Right renal cortex interstitium (tissue), 3 donors: Measurements from ENCODE around the gene CCDC57. TPM values are rescaled to one million over a fixed set of nuclear protein-coding genes. Genes with fewer than 3 reads are reported as not detected.

Experiments
- DNase-seq, 3 donors: peaks; one replicate each; pipeline ENCODE4 v3.0.0-alpha.2; 2013; ENCODE audit warnings: low read depth in 3 of 3, low spot score in 2 of 3
- polyA plus RNA-seq, 3 donors: library from polyadenylated mRNA; unstranded; fragments of 120-200 nt; gene quantifications; one replicate each; pipeline ENCODE4 v1.2.1, GENCODE V29; 2013; ENCODE audit not compliant: insufficient read length in 3 of 3

Gene CCDC57
- polyA plus RNA-seq, 3 donors: 31.9 to 35.2 (median 35.0) TPM

- DNase-seq: no peak
Observed at GRCh38 chr17:82086941-82087906, 125.4 kb downstream of the CCDC57 start.

- no peak for DNase-seq
Observed at GRCh38 chr17:82085931-82086764, 126.5 kb downstream of the CCDC57 start.

GRCh38 chr17:82085031-82085861 lies 127.4 kb downstream of the CCDC57 start:
- no peak for DNase-seq

- DNase-seq: no peak
Observed at GRCh38 chr17:82084373-82085030, 128.1 kb downstream of the CCDC57 start.

DNA sequence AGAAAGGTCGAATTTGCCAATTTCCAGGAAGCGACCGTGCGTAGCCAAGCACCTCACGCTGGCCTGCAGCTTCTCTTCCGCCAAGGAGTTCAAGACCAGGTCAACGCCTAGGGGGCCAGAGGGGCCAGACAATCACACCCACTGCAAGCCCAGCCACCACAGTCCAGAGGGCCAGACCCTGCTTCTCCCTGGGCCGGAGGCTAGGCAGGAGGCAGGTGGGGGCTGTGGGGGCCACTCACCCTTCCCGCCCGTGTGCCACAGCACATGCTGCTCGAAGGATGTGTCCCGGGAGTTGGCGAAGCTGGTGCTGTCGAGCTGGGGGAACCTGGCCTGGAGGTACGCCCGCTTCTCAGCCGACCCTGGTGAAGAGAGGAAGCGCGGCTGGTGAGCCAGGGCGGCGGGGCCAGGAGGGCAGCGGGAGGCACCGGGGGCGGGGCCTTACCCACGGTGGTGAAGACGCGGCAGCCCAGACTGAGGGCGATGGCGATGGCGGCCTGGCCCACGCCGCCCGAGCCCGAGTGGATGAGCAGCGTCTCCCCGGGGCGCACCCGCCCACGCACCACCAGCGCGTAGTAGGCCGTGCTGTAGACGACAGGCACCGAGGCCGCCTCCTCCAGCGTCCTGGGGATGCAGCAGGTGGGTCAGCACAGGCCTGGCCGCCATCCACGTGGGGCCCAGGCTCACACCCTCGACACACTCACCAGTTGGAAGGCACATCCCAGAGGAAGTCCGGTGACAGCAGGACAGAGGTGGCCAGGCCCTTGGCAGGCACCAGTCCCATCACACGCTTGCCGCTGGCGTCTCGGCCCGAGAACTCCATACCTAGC lies 128.9 kb downstream of the CCDC57 start:
- DNase-seq: no peak

GRCh38 chr17:82083009-82083408 lies 129.6 kb downstream of the CCDC57 start:
- DNase-seq: no peak

- DNase-seq: no peak
Observed at GRCh38 chr17:82082456-82082855, 130.2 kb downstream of the CCDC57 start.

GRCh38 chr17:82081966-82082365 lies 130.7 kb downstream of the CCDC57 start:
- DNase-seq: no peak

DNA sequence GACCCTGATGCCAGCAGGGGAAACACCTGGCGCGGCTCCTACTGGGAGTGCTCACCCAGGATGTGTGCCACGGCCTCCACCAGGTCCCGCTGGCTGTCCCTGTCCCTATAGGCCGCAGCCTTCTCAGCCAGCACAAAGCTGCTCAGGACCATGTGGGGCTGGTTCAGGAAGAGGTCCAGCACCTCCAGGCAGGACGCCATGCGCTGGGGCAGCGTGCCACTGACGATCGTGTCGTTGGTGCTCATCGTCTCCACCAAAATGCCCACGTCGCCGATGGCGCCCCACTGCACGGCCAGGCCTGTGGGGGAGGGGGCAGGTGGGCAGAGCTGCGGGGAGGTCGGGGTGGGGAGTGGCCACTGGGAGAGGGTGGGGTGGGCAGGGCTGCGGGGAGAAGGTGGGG lies 131.1 kb downstream of the CCDC57 start:
- DNase-seq: no peak

DNA sequence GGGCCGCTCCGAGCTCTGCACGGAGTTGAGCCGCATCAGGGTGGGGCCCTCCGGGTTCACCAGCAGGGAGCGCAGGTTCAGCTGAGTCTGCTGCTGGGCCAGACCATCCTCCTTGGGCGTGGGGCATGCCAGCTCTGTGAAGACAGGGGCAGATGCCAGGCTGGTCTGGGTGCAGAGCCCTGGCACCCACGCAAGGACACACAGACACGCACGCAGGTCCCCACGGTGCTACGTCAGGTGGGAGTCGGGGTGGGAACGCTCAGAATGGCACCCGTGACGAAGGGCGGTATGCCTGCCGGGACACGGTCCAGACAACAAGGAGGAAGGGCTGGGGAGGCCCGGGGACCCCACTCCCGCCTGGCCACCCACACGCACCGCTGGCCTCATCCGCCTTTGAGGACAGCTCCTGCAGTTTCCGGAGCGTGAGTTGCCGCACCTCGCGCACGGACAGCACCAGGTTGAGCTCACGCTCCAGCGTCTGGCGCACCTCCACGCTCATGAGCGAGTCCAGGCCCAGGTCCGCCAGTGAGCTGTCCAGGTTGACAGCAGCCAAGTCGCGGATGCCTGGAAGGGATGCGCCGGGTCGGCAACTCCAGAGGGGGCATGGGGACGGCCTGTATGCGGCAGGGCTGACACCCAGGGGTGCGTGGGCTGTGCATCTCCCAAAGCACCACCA lies 131.7 kb downstream of the CCDC57 start:
- DNase-seq: no peak

DNA sequence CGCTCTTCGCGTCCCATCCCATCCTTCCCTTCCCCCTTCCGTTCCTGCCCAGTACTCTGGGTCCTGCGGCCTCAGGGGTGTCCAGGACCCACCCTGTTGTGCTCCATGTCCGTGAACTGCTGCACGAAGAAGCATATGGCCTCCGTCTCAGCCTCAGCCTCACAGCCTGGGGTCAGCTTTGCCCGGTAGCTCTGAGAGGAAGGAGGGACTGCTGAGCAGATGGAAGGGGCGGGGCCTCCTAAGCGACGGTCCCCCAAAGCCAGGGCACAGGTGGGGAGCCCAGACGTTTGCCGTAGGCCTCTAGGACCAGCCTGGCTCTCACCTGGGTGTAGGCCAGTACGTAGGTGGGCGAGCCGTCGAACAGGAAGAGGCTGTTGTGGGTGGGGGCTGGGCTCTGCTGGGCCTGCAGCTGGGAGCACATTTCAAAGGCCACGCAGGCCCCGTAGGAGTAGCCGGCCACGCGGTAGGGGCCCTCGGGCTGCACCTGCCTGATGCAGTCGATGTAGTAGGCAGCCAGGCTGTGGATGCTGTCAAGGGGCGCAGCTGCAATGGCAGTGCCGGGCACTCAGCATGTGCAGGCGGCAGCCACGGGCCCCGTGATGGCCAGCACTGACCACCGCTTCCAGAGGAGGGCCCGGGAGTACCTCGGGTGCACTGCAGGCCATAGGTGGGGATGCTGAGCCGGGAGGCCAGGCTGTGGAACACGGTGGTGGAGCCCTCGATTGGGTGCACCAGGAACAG lies 132.4 kb downstream of the CCDC57 start:
- no peak for DNase-seq

DNA sequence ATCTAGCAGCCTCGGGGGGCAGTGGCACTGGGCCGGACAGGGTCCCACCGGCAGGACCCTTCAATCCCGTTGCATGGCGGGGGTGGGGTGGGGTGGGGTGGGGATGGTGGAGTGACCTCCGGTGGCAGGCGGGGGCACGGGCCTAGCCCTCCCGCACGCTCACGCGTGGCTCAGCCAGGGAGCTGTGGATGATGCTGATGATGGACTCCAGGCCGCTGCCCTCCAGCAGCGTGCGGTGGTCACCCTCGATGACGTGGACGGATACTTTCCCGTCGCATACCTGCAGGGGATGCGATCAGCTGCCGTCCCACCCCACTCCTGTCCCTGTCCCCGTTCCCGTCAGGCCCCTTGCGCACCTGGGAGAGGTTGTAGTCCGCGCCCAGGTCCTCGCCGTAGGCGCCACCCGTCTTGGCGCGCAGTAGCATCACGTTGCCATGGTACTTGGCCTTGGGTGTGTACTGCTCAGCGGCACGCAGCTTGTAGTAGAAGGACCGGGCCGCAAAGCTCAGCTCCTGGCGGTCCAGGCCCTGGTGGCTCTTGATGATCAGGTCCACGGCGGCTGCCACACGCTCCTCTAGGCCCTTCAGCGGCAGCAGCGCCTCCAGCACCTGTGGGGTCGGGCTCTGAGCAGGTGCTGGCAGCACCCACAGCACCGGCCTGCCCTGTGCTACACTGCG lies 133.5 kb downstream of the CCDC57 start:
- no peak for DNase-seq

DNA sequence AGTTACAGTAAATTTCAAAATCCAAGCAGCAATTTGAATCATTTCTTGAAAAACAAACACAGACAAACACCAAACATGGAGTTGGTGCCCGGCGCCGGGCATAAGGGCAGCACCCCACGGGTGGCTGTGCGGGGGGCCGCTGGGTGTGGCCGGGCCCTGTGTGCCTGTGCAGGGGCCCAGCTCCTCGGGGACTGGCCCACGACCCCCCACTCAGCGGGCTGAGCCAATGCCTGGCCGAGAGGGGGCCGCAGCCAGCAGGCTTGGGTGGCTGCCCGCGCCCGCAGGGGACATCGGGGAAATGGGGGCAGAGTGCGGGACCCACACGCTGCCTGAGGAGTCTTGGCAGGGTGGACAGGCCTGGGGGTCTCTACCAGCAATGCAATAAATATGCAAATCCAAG lies 134.2 kb downstream of the CCDC57 start:
- no peak for DNase-seq

- DNase-seq: no peak
Observed at GRCh38 chr17:82077617-82078358, 134.9 kb downstream of the CCDC57 start.

- no peak for DNase-seq
Observed at GRCh38 chr17:82076785-82077591, 135.7 kb downstream of the CCDC57 start.
